Lower lobe of right lung (tissue), 2 donors: ENCODE measurements around the gene LHFPL3. TPM values are rescaled to one million over a fixed set of nuclear protein-coding genes. Genes with fewer than 3 reads are reported as not detected.

ENCODE experiments used
- ATAC-seq, 2 donors: fragments of 200-7000 bp; cut with Tn5 transposase; one replicate each; pipeline ENCODE4 v1.9.1; 2020 to 2022; ENCODE audit warnings: mild to moderate bottlenecking in 2 of 2, moderate library complexity in 2 of 2
- DNase-seq: peaks from one replicate; pipeline ENCODE4 v3.0.0-alpha.2; 2020
- H3K27ac ChIP-seq: fragments of 200-600 bp; one replicate; pipeline ENCODE4 v1.8.0; 2022
- H3K27me3 ChIP-seq: fragments of 200-600 bp; one replicate; pipeline ENCODE4 v1.8.0; 2022; ENCODE audit warnings: low read depth
- H3K36me3 ChIP-seq: fragments of 200-600 bp; one replicate; pipeline ENCODE4 v1.8.0; 2022; ENCODE audit warnings: mild to moderate bottlenecking
- H3K4me1 ChIP-seq: fragments of 200-600 bp; one replicate; pipeline ENCODE4 v1.8.0; 2022
- H3K4me3 ChIP-seq: fragments of 200-600 bp; one replicate; pipeline ENCODE4 v1.8.0; 2022; ENCODE audit warnings: mild to moderate bottlenecking
- H3K9me3 ChIP-seq: fragments of 200-600 bp; one replicate; pipeline ENCODE4 v1.8.0; 2022
- CTCF ChIP-seq: fragments of 200-600 bp; IDR thresholded peaks from one replicate; pipeline ENCODE4 v1.8.0; 2022; ENCODE audit warnings: antibody characterized with exemption, mild to moderate bottlenecking
- intact Hi-C: fragments of 100-400 bp; cut with DNase I; formaldehyde crosslinking; loops from one replicate; pipeline ENCODE4 v1.11.0; 2022
- total RNA-seq: library from RNA; stranded (reverse); fragmentation: NEBNext Ultra II Directional; extraction: Animal tissue kit (Norgen Biotek cat#: 25700); gene quantifications from one replicate; pipeline ENCODE4 v1.2.1, GENCODE V29; 2021
- donor health status: DM: no; HTN: yes; CAD: no; lungs with severe emphysema.

The LHFPL3 gene
- total RNA-seq, 1 donor from 2014 or later = not detected

DNA sequence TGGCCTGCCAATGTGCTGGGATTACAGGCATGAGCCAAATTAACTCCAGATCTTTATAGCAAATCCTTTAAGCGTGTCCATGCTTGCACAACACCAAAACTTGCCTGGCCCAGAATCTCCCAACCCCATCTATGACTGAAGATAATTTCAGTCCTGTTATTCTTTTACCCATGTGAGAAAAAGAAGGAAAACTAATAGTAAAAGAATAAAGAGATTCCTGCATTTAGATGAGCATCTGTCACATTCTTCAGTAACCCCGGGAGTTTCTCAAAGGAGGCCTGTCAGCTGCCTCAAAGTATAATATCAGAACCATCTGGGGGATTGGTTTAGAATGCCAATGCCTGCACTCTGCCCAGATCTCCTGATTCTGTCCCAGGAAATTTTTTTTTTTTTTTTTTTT is 527.5 kb downstream of the LHFPL3 start:
- DNase-seq (no peak), ATAC-seq (no peak)
- Histone ChIP-seq H3K27ac (no peak overlapping the region), H3K27me3 (no peaks in the 10 kb centered on the region), H3K9me3 (no peaks in the 10 kb centered on the region), H3K4me1 (no peaks in the 10 kb centered on the region), H3K36me3 (no peaks in the 10 kb centered on the region), H3K4me3 (no peak overlapping the region)
- TF ChIP-seq CTCF = no peak
- intact Hi-C loops = no loop called here

DNA sequence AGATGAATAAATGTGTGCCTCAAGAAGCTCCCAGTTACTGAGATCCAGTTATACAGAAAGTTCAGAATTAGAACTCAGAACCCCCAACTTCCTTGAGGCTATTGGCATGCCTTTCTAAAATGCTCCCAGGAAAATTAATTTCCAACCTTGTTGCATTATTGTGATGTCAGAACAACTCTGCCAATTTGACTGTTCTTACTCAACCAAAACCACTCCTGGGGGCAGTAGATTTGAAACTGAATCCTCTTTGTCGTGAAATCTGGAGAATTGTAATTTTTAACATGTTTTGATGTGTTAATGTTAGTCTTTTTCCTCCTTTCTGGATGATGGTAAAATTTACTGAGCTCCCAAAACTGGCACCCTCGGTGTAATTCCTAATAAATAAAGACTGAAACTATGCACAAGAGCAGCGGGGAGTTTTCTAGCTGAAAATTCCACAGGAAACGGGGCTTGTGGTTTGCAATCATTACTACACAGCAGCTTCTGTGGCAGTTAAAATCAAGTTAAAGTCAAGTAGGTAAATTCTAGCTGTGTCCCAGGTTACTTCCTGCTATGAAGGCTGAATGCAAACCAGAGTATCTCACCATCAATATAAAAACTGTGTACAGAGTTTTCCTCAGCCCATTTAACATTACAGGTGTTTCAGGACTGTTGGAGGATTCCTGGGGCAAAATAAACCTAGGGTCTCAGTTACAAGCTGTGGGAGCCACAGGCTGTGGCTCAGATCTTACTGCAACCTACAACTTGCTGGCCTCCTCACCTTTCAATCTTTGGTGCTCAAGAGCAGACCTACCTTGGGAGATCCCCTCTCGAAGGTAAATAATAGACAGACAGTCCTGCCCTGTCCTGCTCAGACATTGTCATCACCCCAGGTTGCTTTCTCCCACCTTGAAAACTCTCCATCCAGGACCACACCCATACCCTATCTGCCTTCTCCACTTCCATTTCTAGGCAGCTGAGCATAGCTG is 529.3 kb downstream of the LHFPL3 start:
- no peak for TF ChIP-seq CTCF
- Histone ChIP-seq H3K4me1 (no peaks in the 10 kb centered on the region), H3K27me3 (no peaks in the 10 kb centered on the region), H3K9me3 (no peaks in the 10 kb centered on the region), H3K36me3 (no peaks in the 10 kb centered on the region), H3K27ac (no peak overlapping the region), H3K4me3 (no peak overlapping the region)
- intact Hi-C loops = no loop called here
- ATAC-seq (no peak), DNase-seq (no peak)

DNA sequence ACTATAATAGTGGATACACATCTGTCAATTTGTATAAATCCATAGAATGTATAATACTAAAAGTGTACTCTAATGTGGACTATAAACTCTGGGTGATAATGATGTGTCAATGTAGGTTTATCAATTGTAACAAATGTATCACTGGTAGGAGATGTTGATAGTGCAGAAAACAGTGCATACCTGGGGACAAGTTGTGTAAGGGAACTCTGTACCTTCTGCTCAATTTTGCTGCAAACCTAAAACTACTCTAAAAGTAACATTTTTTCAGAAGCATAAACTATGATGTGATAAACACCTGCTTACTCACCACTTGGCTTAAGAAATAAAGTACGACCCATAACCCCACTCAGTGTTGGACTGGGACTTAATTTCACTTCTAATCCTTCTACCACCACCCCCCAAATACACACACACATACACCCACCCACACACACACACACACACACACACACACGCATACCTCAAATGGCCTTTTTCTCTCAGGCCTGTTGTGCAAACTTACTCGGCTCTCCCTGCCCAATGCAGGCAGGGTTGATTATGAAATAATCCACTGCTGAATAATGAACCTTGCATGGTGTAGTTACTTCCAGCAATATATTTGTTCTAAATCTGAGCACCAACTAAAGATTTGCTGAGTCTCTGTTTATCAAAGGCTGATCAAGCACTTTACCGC is 531.5 kb downstream of the LHFPL3 start:
- Histone ChIP-seq H3K36me3 (no peaks in the 10 kb centered on the region), H3K27me3 (no peaks in the 10 kb centered on the region), H3K4me3 (no peak overlapping the region), H3K4me1 (no peaks in the 10 kb centered on the region), H3K27ac (no peak overlapping the region), H3K9me3 (no peaks in the 10 kb centered on the region)
- ATAC-seq (no peak), DNase-seq (no peak)
- TF ChIP-seq CTCF = no peak
- intact Hi-C loops = no loop called here

DNA sequence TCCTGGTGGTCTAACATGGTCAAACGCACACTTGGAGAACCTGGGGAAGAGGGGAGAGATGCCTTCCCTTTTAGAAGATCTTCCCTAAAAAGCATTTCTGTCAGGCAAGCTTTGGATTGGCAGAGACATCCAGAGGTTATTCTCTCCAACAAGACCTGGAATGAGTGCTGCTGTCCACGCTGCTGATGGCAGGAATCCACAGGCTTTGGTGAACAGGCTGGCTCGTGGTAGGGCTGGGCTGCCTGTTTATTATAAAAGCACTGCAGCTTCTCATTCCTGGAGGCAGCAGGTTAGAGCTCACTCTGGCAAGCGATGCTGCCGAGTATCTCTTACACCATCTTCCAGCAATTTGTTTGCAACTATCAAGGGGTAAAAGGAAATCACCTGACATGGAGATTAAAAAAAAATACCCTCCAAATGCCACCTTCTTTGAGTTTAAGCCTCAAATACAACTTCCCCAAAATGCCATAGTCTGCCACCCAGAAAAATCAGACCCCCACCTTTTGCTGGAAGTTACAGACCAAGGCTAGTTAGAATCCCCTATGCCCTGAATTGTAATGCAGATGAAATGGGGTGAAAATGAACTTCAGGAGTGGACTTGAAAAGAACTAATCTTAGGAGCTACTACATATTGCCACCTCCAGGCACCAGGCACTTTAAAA is 533.5 kb downstream of the LHFPL3 start:
- Histone ChIP-seq H3K36me3 (no peaks in the 10 kb centered on the region), H3K27me3 (no peaks in the 10 kb centered on the region), H3K4me3 (no peak overlapping the region), H3K27ac (no peak overlapping the region), H3K9me3 (no peaks in the 10 kb centered on the region), H3K4me1 (no peaks in the 10 kb centered on the region)
- DNase-seq (no peak), ATAC-seq (no peak)
- intact Hi-C loops = no loop called here
- TF ChIP-seq CTCF = no peak

DNA sequence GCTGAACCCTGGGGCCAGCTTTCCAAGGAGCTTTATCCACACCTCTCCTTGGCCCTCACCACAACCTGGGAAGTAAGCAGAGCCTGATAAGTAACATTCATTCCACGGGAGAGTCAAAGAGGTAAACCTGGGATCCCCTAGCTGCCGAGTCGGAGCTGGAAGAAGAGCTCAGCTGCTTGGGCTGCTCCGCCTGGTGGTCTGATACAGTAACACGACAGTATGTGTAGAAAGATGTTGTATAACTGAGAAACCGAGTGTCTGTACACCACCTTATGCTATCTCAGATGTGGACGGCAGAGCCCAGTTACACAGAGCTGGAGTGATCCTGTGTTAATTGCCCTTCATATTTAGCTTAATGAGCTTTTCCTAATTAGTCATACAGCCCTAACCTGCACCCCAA is 534.3 kb downstream of the LHFPL3 start:
- Histone ChIP-seq H3K27me3 (no peaks in the 10 kb centered on the region), H3K4me3 (no peak overlapping the region), H3K4me1 (no peaks in the 10 kb centered on the region), H3K36me3 (no peaks in the 10 kb centered on the region), H3K9me3 (no peaks in the 10 kb centered on the region), H3K27ac (no peak overlapping the region)
- no peak for ATAC-seq
- TF ChIP-seq CTCF = no peak
- no peak for DNase-seq
- intact Hi-C loops = no loop called here
